GM21447 (cell line): Measurements from ENCODE around the gene GNB2.
A peak's percentile ranks its signal among the peaks of the same experiment; 100 is the strongest.
"Not testable (repeated sequence)": the region's sequence is repeated elsewhere in the genome, so short reads cannot be mapped to it uniquely, and the experiment has no call there.

Experiments used
- ATAC-seq: cut with Tn5 transposase; IDR thresholded peaks from one replicate; pipeline ENCODE4 v1.9.1; 2021; ENCODE audit not compliant: unreplicated experiment

GNB2 gene

GRCh38 chr7:100693312-100694097 lies 20.0 kb downstream of the GNB2 start:
- peak; percentile 1 for ATAC-seq

- peak; percentile 42 for ATAC-seq
Measured at GRCh38 chr7:100694098-100694745, 20.7 kb downstream of the GNB2 start, which contains the start of gene GIGYF1. Gene GIGYF1 (minus strand): TSS chr7:100694250. CDS start chr7:100688238, 6,012 bp downstream.

DNA sequence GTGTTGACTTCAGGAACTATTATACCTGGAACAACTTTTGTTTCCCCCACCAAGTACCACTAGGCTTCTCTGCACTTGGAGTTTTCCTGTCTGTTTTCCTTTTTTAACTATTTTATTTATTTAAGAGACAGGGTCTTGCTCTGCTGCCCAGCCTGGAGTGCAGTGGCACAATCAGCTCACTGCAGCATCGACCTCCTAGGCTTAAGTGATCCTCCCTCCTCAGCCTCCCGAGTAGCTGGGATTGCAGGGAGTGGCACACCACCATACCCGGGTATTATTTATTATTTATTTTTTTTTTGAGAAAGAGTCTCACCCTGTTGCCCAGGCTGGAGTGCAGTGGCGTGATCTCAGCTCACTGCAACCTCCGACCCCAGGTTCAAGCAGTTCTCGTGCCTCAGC lies 22.6 kb downstream of the GNB2 start:
- no peak for ATAC-seq

DNA sequence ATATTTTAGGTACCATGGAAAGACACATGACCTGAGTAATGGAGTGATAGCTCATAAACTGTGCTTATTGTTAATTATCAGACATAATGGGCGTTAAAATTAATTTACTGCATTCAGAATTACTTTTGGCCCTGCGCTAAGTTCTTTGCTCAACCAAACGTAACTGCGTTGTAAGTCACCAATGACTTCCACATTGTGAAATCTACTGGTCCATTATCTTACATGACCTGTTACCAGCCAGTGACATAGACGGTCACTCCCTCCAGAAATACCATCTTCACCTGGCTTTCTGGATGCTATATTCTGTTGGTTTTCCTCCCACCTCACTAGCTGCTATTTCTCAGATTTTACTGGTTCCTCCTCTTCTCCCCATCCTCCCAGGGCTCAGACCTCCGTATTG lies 25.5 kb downstream of the GNB2 start:
- no peak for ATAC-seq

GRCh38 chr7:100701089-100701488 lies 27.5 kb downstream of the GNB2 start:
- ATAC-seq, result not testable (repeated sequence)

DNA sequence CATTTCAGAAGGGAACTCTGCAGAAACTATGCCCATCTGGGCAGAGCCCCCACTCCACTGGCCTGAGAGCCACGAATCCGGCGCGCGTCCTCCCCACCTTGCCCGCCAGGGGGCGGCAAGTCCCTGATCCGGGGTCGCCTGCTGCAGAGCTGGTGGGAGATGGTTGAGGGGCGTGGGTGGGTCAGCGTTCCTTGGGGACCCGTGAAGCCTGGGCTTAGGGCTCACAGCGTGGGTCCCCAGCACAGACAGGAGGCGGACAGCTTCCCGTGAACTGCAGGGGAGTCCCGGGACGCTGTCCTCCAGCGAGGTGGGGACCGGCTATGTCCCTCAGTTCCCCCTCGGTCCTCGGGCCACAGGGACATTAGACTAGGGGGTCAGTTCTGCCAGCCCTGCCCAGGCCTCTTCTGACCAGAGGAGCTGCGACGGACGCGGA lies 31.8 kb downstream of the GNB2 start:
- ATAC-seq, result peak; percentile 62

GRCh38 chr7:100705753-100706671 lies 32.5 kb downstream of the GNB2 start, which contains the start of gene POP7:
Gene POP7 (plus strand): TSS chr7:100706121. CDS start chr7:100706831, 710 bp downstream.
- ATAC-seq, result peak; percentile 79

- no peak for ATAC-seq
Measured at GRCh38 chr7:100706672-100707311, 33.3 kb downstream of the GNB2 start.

- ATAC-seq, result no peak
Measured at GRCh38 chr7:100708395-100708794, 34.9 kb downstream of the GNB2 start.

GRCh38 chr7:100710452-100710851 lies 36.9 kb downstream of the GNB2 start:
- ATAC-seq, result no peak

GRCh38 chr7:100711369-100711768 lies 37.8 kb downstream of the GNB2 start:
- ATAC-seq, result no peak

DNA sequence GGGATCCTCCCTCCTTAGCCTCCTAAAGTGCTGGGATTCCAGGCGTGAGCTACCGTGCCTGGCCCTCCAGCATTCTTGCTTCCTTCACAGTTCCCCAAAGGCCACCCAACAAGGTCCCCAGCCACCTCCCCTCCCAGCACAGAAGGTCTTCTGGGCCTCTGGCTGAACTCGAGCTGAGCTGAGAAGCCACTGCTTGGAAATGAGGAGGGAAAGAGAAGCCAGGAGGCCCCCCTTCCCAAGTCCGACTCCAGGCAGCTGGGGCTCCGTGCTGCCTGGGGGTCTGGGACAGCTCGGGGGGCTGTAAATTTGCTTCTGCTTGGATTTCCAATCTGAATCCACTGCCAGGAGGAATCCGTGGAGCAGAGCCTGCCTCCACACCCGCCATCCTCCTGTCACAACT lies 41.2 kb downstream of the GNB2 start:
- ATAC-seq, result no peak

DNA sequence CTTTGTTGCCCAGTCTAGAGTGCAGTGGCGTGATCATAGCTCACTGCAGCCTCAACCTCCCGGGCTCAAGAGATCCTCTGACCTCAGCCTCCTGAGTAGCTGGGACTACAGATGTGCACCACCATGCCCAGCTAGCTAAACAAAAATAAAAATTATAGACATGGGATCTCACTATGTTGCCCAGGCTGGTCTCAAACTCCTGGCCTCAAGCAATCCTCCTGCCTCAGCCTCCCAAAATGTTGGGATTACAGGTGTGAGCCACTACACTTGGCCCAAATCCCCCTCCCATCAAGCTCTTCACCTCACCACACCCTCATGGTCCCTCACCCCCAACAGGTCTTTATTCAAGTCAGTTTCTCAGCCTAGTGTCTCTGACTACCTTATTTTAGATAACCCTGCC lies 43.5 kb downstream of the GNB2 start:
- not testable (repeated sequence) for ATAC-seq

- no peak for ATAC-seq
Measured at GRCh38 chr7:100719523-100720278, 46.2 kb downstream of the GNB2 start.

GRCh38 chr7:100720279-100720670 lies 46.7 kb downstream of the GNB2 start, which contains the start of gene EPO:
Gene EPO (plus strand): TSS chr7:100720468. CDS start chr7:100720981, 513 bp downstream.
- ATAC-seq, result no peak

GRCh38 chr7:100720671-100721504 lies 47.3 kb downstream of the GNB2 start:
- no peak for ATAC-seq

DNA sequence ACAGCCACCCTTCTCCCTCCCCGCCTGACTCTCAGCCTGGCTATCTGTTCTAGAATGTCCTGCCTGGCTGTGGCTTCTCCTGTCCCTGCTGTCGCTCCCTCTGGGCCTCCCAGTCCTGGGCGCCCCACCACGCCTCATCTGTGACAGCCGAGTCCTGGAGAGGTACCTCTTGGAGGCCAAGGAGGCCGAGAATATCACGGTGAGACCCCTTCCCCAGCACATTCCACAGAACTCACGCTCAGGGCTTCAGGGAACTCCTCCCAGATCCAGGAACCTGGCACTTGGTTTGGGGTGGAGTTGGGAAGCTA lies 47.9 kb downstream of the GNB2 start:
- ATAC-seq, result no peak

DNA sequence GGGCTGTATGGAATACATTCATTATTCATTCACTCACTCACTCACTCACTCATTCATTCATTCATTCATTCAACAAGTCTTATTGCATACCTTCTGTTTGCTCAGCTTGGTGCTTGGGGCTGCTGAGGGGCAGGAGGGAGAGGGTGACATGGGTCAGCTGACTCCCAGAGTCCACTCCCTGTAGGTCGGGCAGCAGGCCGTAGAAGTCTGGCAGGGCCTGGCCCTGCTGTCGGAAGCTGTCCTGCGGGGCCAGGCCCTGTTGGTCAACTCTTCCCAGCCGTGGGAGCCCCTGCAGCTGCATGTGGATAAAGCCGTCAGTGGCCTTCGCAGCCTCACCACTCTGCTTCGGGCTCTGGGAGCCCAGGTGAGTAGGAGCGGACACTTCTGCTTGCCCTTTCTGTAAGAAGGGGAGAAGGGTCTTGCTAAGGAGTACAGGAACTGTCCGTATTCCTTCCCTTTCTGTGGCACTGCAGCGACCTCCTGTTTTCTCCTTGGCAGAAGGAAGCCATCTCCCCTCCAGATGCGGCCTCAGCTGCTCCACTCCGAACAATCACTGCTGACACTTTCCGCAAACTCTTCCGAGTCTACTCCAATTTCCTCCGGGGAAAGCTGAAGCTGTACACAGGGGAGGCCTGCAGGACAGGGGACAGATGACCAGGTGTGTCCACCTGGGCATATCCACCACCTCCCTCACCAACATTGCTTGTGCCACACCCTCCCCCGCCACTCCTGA lies 49.1 kb downstream of the GNB2 start:
- no peak for ATAC-seq
